Measurements from ENCODE around the gene UBA6.

- TF ChIP-seq EP300 (IDR thresholded peaks at IDR 0.05) (no peak), CTCF (IDR thresholded peaks at IDR 0.05) (no peak), POLR2A (IDR thresholded peaks at IDR 0.05) (no peak), POLR2AphosphoS5 (IDR thresholded peaks at IDR 0.05) (no peak)
Measured at GRCh38 chr4:67634741-67635140, 66.2 kb downstream of the UBA6 start.

All from suprapubic skin (tissue), 4 donors.